Measurements from ENCODE around the gene VSIG2.

The VSIG2 gene

GRCh38 chr11:124748100-124748418, 4.0 kb downstream of the VSIG2 start:
- DNase-seq: no peak

GRCh38 chr11:124747406-124748099, 4.5 kb downstream of the VSIG2 start:
- no peak for DNase-seq

DNA sequence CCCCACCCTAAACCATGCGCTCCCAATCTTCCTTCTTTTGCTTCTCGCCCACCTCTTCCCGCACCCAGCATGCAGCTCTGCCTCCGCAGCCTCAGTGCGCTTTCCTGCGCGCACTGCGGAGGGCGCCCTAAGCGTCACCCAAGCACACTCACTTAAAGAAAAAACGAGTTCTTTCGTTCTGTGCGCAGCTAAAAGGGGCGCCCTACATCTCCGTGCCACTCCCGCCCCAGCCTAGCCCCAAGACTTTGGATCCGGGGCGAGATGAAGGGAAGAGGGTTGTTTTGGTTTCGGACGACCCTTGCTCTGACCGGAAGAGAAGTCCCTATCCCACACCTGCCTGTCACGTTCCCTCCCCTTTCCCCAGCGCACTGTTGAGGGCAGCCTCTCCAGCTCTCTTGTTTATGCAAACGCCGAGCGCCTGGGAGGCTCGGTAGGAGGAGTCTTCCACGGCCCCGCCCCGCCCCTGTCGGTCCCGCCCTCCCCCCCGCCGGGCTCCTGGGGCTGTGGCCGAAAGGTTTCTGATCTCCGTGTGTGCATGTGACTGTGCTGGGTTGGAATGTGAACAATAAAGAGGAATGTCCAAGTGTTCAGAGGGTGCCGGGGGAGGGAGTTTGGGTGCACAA, 5.3 kb downstream of the VSIG2 start:
- peak; percentile 90 for DNase-seq

- peak; percentile 74 for DNase-seq
Measured at GRCh38 chr11:124745835-124746620, 6.0 kb downstream of the VSIG2 start.

DNA sequence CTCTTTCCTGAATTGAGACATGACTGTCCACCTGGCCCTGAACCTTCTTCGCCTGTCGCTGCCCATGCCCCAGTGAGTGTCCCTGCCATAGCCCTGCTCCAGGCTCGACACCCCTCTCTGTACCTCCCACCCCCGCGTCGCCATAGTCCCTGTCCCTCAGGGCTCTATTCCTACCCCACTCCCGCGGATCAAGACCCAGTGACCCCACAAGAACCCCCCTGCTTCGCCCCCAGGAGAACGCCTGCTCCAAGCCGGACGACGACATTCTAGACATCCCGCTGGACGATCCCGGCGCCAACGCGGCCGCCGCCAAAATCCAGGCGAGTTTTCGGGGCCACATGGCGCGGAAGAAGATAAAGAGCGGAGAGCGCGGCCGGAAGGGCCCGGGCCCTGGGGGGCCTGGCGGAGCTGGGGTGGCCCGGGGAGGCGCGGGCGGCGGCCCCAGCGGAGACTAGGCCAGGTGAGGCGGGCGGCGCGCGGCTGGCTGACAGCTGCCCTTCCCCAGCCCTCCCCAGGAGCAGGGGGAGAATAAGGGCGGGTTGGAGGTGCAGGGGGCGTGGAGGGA, 6.7 kb downstream of the VSIG2 start:
- DNase-seq: no peak

DNA sequence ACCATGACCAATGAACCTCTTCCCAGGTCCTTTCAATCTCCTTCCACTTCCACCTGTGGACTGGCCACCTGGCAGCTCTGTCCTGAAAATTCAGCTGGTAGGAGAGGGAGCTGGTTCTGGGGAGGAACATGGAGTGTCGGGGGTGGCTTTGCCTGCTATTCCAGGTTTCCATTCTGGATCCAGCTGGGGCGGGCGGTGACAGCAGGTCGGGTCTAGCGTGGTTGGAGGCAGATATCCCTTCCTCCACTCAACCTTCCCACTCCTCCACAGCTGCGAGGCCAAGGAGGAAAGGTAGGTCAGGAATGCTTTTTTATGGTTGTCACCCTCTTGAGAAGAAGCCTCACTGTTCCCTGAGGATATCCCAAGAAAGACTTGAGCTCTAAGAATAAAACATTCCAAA, 9.0 kb downstream of the VSIG2 start:
- DNase-seq: no peak

GRCh38 chr11:124742555-124742954, 9.5 kb downstream of the VSIG2 start:
- no peak for DNase-seq

GRCh38 chr11:124740277-124740882, 11.7 kb downstream of the VSIG2 start:
- peak; percentile 74 for DNase-seq

DNA sequence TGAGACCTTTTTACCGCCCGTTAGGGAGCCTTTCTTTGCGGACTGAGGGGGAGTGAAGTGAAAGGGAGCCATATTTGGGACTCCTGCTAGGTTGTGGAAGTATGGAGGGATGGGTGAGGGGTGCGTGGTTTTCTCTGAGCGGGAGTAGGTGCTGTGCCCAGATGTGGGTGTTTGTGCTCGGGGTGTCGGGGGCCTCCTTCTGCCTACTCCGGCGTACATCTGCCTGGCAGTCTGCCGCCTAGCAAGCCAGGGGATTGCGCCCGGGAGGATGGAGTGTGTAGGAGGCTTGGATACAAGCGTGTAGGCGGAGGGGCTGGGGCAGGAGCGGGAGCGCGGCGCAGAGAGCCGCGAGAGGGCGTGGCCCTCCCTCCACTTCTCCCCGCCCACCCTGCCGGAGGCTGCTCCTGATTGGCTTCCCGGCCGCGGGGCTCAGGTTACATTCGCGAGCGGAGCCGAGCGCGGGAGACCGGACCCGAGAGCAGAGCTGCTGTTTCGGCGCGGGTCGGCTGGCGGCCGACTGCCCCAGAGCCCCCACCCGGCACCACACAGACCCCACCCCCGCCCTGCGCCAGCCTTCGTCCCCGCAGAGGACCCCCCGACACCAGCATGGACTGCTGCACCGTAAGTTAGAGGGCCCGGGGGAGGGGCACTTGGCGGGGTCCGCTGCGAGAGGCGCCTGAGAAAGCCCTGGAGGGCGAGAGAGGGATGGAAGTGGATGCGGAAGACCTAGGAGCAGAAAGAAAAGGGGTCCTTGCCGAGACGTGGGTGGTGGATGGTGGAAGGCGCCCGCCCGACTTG, 12.4 kb downstream of the VSIG2 start, which contains the start of gene NRGN:
NRGN (plus strand) TSS at position 464 of the 798 bp plus-strand sequence; CDS start at position 607, 143 bp downstream.
- peak; percentile 90 for DNase-seq

DNA sequence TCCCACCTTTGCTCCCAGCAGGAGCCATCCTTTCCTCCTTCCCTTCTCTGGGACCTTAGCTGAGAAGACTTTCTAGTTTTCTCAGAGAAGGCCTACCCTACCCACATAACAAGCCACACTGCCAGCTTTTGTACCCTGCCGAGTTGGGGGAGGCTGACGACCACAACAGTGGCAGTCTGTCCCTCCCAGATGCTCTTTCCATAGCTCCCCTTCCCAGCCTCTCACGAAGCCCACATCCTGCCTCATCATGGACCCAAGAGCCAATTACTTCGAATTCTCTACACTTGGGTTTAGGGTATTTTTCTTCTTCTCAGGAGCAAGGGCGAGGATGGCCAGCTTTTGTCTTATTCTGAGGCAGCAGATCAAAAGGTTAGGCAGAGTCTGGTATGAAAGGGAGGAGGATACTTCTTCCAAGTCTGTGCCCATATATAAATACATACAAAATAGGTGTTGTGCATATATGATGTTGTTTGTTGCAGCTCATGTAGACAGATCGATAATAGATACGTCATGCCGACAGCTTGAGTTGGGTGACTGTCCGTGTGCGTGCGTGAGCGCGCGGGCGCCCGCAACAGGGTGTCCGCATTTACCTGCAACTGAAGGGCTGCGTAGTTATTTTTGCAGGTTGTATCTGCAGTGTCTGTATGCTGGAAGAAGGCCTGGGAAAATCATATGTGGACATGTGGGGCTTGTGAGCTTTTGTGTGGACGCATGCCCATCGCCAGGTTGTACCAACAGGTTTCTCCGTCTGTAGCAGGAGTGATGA, 13.2 kb downstream of the VSIG2 start:
- DNase-seq: no peak

DNA sequence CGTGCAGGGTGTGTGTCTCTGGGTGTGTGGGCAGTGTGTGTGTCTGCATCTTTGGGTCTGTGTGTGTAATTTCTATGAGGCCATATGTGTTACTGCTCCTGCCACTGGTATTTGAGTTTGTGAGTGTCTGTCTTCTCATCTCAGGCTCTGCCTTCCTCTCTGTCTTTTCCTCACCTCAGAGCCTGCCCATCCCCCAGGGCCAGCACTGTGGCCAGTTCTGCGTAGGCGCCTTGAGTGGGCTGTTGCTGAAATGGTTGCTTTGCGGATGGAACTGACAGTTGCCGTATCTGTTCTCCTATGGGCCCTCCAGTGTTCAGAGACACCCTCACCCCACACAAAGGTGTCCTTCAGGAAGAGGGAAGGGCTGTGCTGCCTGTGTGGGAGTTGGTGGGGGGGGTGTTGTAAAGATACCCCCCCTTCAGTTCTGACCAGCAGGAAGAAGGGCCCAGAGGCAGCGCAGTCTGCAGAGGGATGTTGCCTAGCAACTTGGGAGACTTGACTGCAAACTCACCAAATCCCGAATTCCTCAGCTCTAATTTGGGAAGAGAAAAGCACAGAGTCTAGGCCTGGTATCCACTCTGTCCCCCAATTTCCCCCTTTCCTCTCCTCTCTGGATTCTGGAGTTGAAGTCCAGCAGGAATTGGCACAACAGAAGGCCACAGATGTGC, 14.3 kb downstream of the VSIG2 start:
- no peak for DNase-seq

GRCh38 chr11:124736736-124737135, 15.3 kb downstream of the VSIG2 start:
- DNase-seq: no peak

DNA sequence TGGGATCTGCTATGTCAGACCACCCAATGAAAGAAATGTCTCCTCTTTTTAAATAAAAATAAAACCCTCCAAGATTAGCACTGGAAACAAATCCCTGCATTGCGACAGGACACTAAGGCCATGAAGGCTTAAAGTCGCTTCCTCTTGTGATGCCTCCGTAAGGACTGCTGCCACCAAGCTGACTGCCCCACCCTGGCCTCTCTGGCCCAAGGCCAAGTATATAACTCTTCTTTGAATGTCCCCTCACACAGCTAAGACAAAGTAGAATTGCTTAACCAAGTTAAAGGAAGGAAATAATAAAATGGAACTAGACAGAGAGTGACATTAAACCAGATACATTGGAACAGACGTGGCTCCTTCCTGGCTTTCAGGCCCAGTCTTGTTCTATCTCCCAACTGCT, 19.8 kb downstream of the VSIG2 start:
- no peak for DNase-seq

DNA sequence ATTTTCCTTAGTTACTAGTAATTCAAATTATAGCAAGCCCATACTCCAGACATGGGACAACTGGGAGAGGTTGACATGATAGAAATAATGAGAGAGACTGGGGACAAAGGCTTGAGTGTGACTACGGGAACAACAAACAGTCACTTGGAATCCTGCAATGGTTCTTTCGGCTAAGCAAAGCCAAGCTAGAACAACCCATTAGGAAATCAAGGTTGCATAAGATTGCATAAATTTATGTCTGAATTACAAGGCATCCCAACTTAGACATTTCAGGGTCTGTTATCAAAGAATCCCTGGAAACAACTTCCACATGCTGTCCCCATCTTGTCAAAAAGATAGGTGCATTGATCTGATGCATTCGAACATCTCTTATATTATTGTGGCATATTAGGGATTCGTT, 22.5 kb downstream of the VSIG2 start:
- DNase-seq: no peak

- DNase-seq: no peak
Measured at GRCh38 chr11:124728134-124728533, 23.9 kb downstream of the VSIG2 start.

- DNase-seq: no peak
Measured at GRCh38 chr11:124727474-124727873, 24.6 kb downstream of the VSIG2 start.

- no peak for DNase-seq
Measured at GRCh38 chr11:124725719-124726105, 26.3 kb downstream of the VSIG2 start.

DNA sequence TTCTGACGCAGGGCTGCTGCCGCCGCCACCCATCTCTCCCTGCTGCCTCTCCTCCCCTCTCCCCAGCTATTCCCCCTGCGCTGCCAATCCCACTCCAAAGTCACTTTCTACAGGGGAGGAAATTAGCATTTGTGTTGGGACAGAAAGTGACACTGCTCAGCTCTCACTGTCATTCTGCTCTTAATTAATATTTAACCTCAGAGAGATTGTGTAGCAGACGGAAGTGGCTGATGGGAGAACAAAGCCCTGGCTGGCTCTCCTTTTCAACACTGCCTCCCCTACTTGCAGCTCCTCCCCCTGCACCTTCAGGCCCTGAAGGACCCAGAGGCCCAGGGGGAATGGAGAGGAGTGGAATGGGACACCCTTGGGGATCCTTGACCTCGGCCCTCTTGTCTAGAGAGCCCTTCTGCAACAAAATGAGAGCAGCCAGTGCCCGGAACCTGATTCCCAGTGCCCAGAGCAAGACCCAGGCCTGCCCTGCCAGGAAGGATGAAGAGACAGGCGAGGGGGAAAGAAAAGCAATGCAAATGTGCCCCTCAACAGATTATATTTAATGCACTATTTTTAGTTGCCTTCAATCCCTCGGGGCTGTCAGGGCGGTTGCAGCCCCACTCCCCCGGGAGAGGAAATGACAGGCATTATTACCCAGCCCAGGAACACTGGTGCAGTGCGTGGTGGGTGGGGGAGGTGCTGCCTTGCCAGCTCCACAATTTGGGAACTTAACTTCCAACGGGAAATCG, 26.9 kb downstream of the VSIG2 start:
- DNase-seq: no peak

GRCh38 chr11:124722176-124722575, 29.9 kb downstream of the VSIG2 start:
- no peak for DNase-seq

DNA sequence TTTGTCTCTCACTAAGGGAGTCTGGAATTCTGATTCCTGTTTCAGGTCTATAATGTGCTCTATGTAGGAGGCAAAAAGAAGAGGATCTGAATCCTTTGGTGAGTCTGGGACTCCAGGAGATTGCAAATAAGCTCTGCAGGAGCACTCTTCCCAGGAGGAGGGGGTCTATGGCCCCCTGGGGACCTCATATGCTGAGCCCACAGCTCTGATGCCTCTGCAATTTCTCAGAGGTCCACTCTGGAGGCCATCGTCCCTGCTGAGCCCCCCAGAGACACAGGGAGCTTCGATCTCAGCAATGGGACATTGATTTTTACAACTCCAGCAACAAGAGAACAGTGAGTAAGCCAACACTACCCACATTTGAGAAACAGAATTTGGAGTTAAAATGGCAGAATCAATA, 32.5 kb downstream of the VSIG2 start:
- DNase-seq: no peak
